Bronchial epithelial cell (primary cell): ENCODE results near the gene COA5. TPM values are rescaled to one million over a fixed set of nuclear protein-coding genes. Genes with fewer than 3 reads are reported as not detected.

Experiments used
- DNase-seq: peaks from one replicate; pipeline ENCODE4 v3.0.0-alpha.2; 2010; ENCODE audit warnings: low read depth
- FAIRE-seq: peaks from 2 replicates; lab custom pipeline; 2011; peaks lifted over from hg19 to GRCh38; lab: Jason Lieb, UNC
- H3K27me3 ChIP-seq: 2 replicates; pipeline ENCODE4 v1.5.1; 2011; ENCODE audit warnings: low read length; ENCODE audit not compliant: control insufficient read depth, insufficient read depth
- H3K36me3 ChIP-seq: 2 replicates; pipeline ENCODE4 v1.5.1; 2011; ENCODE audit warnings: low read length; ENCODE audit not compliant: control insufficient read depth, insufficient read depth
- H3K4me3 ChIP-seq: 2 replicates; pipeline ENCODE4 v1.5.1; 2011; ENCODE audit warnings: mild to moderate bottlenecking, low read depth, low read length, control low read depth
- total RNA-seq: library from RNA; depleted of rRNA; stranded (reverse); fragments of >200 nt; gene quantifications from 2 replicates; pipeline ENCODE4 v1.2.1, GENCODE V29; 2014
- TF ChIP-seq, protein P1 (sequence below): IDR thresholded peaks from 2 replicates; pipeline ENCODE4 v1.5.1; 2011; ENCODE audit warnings: mild to moderate bottlenecking, moderate library complexity, low read length, control low read depth, inconsistent platforms; ENCODE audit not compliant: insufficient read depth, severe bottlenecking

Gene COA5
- total RNA-seq, 1 donor from 2014 or later: 12.9 TPM

DNA sequence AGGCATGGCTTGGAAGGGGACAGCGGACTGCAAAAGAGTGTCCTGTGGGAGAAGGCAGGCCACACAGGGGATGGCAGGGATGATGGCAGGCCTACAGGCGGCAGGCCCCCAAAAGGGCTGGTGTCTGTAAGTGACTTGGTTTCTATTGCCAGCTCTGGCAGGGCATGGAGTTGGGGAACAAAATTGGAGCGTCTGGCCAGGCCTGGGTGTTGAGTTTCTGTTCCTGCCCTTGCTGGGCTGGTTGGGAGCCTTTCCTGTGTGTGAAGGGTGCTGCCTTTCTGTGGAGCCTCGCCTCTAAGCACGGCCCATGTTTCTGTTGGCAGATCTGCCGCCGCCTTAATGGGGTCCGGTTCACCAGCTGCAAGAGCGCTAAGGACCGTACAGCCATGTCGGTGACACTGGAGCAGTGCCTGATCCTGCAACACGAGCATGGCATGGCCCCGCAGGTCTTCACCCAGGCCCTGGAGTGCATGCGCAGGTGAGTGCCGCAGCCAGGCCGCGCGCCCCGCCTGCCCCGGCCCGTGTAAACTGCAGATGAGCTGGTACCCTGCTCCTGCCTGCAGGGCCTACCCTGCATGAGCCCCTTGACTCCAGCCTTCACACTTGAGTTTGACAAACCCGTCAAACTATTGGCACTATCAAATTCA is 31.5 kb downstream of the COA5 start:
- no peak for FAIRE-seq
- peaks cover 3% of the 10 kb centered on the region for H3K36me3 ChIP-seq
- no peaks in the 10 kb centered on the region for H3K27me3 ChIP-seq
- TF ChIP-seq, protein P1, sequence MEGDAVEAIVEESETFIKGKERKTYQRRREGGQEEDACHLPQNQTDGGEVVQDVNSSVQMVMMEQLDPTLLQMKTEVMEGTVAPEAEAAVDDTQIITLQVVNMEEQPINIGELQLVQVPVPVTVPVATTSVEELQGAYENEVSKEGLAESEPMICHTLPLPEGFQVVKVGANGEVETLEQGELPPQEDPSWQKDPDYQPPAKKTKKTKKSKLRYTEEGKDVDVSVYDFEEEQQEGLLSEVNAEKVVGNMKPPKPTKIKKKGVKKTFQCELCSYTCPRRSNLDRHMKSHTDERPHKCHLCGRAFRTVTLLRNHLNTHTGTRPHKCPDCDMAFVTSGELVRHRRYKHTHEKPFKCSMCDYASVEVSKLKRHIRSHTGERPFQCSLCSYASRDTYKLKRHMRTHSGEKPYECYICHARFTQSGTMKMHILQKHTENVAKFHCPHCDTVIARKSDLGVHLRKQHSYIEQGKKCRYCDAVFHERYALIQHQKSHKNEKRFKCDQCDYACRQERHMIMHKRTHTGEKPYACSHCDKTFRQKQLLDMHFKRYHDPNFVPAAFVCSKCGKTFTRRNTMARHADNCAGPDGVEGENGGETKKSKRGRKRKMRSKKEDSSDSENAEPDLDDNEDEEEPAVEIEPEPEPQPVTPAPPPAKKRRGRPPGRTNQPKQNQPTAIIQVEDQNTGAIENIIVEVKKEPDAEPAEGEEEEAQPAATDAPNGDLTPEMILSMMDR: no peak
- DNase-seq: no peak
- H3K4me3 ChIP-seq: no peak overlapping the region

DNA sequence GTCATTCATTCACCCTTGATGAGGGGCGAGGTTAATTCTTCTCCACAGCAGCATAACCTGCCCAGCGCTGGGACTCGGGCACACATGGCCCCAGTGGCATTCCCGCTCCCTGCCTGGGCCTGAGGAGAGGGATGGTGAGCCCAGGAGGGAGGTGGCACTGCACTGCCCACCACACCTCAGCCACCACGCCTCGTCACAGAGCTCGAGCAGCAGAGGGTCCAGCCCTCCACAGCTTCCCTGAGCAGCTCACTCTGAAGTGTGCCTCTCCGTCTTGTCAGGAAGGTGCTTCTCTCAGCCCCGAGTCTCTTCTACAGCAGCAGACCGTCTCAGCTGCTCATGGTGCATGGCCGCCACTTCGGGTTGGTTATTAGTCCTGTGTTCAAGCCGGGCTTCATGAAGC is 34.9 kb downstream of the COA5 start:
- no peak for DNase-seq
- H3K27me3 ChIP-seq: no peaks in the 10 kb centered on the region
- H3K4me3 ChIP-seq: no peak overlapping the region
- peaks cover 5% of the 10 kb centered on the region for H3K36me3 ChIP-seq
- no peak for FAIRE-seq
- TF ChIP-seq, protein P1: no peak

DNA sequence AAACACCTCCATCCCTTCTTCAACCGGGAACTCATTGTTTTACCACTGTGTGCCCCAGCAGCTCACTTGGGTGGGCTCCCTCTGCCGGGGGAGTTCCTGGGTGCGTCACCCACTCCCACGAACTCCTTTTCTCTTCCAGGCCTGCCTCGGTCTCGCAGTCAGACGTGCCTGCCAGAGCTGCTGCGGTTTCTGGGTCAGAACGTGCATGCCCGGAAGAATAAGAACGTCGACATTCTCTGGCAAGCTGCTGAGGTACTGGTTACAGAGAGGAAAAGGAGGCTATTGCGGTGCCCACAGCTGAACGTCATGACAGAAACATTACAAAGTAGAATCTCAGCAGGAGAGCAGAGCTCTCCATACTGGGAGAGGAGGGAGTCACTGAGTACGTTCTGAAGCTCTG is 35.6 kb downstream of the COA5 start:
- H3K4me3 ChIP-seq: no peak overlapping the region
- peaks cover 5% of the 10 kb centered on the region for H3K36me3 ChIP-seq
- H3K27me3 ChIP-seq: no peaks in the 10 kb centered on the region
- TF ChIP-seq, protein P1: no peak
- DNase-seq: no peak
- FAIRE-seq: no peak

DNA sequence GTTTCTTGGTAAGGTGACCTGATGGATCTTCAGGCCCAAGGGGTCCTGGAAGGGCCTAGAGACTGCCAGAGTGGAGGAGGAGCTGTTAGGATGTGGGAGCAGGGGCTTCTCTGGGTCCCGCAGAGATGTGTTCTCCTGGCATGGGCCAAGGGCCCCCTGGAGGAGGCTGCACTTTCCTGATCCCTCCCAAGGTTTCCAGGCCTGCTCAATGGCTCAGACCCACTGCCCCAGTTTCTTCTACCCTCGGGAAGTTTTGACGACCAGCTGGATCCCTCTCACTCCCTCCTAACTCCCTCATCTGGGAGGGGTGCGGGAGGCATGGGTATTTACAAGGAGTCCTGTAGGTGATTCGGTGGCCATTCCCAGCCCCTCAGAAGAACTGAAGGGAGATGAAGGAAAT is 36.1 kb downstream of the COA5 start:
- no peak for DNase-seq
- TF ChIP-seq, protein P1: no peak
- H3K27me3 ChIP-seq: no peaks in the 10 kb centered on the region
- FAIRE-seq: no peak
- H3K36me3 ChIP-seq: peaks cover 5% of the 10 kb centered on the region
- H3K4me3 ChIP-seq: no peak overlapping the region

DNA sequence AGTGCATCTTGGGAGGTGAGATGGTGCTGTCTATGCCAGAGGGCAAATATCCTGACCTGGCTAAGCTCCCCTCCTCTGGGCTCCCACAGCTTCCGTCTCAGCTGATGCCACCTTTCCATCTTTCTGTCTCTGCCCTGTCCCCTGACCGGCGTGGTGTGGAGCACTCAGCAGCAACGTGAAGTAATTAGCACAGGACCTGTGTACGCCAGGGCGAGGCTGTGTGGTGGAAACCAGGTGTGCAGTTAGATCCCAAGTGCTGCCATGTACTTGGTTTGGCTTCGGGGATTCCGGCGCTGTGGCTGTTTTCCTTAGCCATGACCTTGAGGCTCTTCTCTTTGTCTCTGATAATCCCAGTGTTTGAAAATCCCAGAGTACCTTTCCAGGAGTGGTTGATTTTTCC is 36.5 kb downstream of the COA5 start:
- FAIRE-seq (no peak), DNase-seq (no peak)
- H3K4me3 ChIP-seq: no peak overlapping the region
- no peaks in the 10 kb centered on the region for H3K27me3 ChIP-seq
- TF ChIP-seq, protein P1: no peak
- peaks cover 5% of the 10 kb centered on the region for H3K36me3 ChIP-seq

DNA sequence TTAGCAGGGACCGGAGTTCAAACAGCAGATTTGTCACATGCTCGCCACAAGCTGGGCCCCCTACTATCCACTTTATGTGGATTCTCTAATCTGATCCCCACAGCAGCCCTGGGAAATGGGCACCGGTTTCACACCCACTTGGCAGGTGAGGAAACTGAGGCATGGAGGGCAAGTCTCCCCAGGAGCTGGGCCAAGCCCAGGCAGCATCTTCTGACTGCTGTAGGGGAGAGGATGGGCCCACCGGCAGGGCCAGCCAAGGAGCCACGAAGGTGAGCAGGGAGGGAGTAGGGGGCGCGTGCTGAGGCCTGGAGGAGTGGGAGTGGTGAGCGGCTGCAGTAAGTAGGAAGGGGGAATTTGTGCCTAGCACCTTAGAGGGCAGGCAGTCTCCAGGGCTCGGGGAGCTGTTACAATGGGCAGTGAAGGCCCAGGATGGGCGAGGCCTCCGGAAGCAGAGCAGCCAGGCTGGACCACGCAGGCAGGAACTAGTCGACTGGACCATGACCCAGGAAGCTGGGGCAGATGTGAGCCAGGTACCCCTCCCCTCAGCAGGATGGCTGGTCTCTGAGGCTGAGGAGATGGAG is 37.1 kb downstream of the COA5 start:
- DNase-seq (no peak), FAIRE-seq (no peak)
- TF ChIP-seq, protein P1: no peak
- Histone ChIP-seq H3K4me3 (no peak overlapping the region), H3K36me3 (peaks cover 5% of the 10 kb centered on the region), H3K27me3 (no peaks in the 10 kb centered on the region)
